B cell (primary cell): ENCODE measurements around the gene SLC25A34.

Experiments
- CTCF ChIP-seq: fragments of 200-600 bp; IDR thresholded peaks from one replicate; pipeline ENCODE4 v1.8.0; 2022; ENCODE audit warnings: antibody characterized with exemption, mild to moderate bottlenecking
- EZH2 ChIP-seq: IDR thresholded peaks from 2 replicates; pipeline ENCODE4 v1.6.1; 2012; ENCODE audit warnings: borderline replicate concordance, low read depth, mild to moderate bottlenecking, moderate library complexity, low read length; ENCODE audit not compliant: insufficient read depth, poor library complexity, severe bottlenecking

- no peak for TF ChIP-seq CTCF
- no peak for TF ChIP-seq EZH2
These were observed 13.1 kb upstream of the SLC25A34 start for GRCh38 chr1:15722836-15723532.
